RWPE2 (cell line): ENCODE data around the gene DNAJC4.

Source experiments
- ATAC-seq: fragments of 200-7000 bp; cut with Tn5 transposase; 3 replicates; pipeline ENCODE4 v1.9.1; 2021; ENCODE audit warnings: low read depth
- DNase-seq: peaks from one replicate; pipeline ENCODE4 v3.0.0-alpha.2; 2020; ENCODE audit warnings: low spot score
- H3K27ac ChIP-seq: fragments of 450-650 bp; 2 replicates; pipeline ENCODE4 v1.5.1; 2017; ENCODE audit warnings: mild to moderate bottlenecking; ENCODE audit not compliant: poor library complexity, severe bottlenecking
- H3K27me3 ChIP-seq: fragments of 250-450 bp; sonication (Bioruptor Pico); 2 replicates; pipeline ENCODE4 v1.5.1; 2021; ENCODE audit warnings: mild to moderate bottlenecking, moderate library complexity; ENCODE audit not compliant: insufficient read depth, poor library complexity, severe bottlenecking
- H3K36me3 ChIP-seq: fragments of 250-450 bp; sonication (Bioruptor Pico); 2 replicates; pipeline ENCODE4 v1.5.1; 2020; ENCODE audit warnings: low read depth, mild to moderate bottlenecking, moderate library complexity
- H3K4me1 ChIP-seq: fragments of 250-450 bp; sonication (Bioruptor Pico); 2 replicates; pipeline ENCODE4 v1.5.1; 2021; ENCODE audit warnings: mild to moderate bottlenecking, moderate library complexity; ENCODE audit not compliant: insufficient read depth, poor library complexity, severe bottlenecking
- H3K4me3 ChIP-seq: fragments of 250-450 bp; sonication (Bioruptor Pico); 2 replicates; pipeline ENCODE4 v1.5.1; 2021; ENCODE audit warnings: mild to moderate bottlenecking, moderate library complexity; ENCODE audit not compliant: severe bottlenecking
- H3K9me3 ChIP-seq: fragments of 250-450 bp; sonication (Bioruptor Pico); 2 replicates; pipeline ENCODE4 v1.5.1; 2021; ENCODE audit warnings: mild to moderate bottlenecking, moderate library complexity; ENCODE audit not compliant: severe bottlenecking
- CTCF ChIP-seq: fragments of 450-650 bp; IDR thresholded peaks from one replicate; pipeline ENCODE4 v1.5.1; 2017; ENCODE audit warnings: mild to moderate bottlenecking, moderate library complexity; ENCODE audit not compliant: poor library complexity, severe bottlenecking

The DNAJC4 gene

GRCh38 chr11:64265176-64266160, 35.1 kb downstream of the DNAJC4 start:
- H3K4me3 ChIP-seq: no peak overlapping the region
- no peak for TF ChIP-seq CTCF
- peaks cover 44% of the 10 kb centered on the region for H3K36me3 ChIP-seq
- H3K27me3 ChIP-seq: no peaks in the 10 kb centered on the region
- ATAC-seq: no peak
- DNase-seq: no peak
- no peak overlapping the region for H3K27ac ChIP-seq
- H3K4me1 ChIP-seq: peaks cover 24% of the 10 kb centered on the region
- H3K9me3 ChIP-seq: no peaks in the 10 kb centered on the region

- H3K36me3 ChIP-seq: peaks cover 44% of the 10 kb centered on the region
- no peak for ATAC-seq
- H3K27ac ChIP-seq: peak overlapping the region; percentile 92
- TF ChIP-seq CTCF: no peak
- no peak overlapping the region for H3K4me3 ChIP-seq
- H3K27me3 ChIP-seq: no peaks in the 10 kb centered on the region
- peaks cover 24% of the 10 kb centered on the region for H3K4me1 ChIP-seq
- no peaks in the 10 kb centered on the region for H3K9me3 ChIP-seq
- no peak for DNase-seq
These were observed 36.0 kb downstream of the DNAJC4 start for GRCh38 chr11:64266339-64266738.

GRCh38 chr11:64267207-64267945, 37.0 kb downstream of the DNAJC4 start:
- Histone ChIP-seq H3K9me3 (no peaks in the 10 kb centered on the region), H3K4me3 (no peak overlapping the region), H3K36me3 (peaks cover 38% of the 10 kb centered on the region), H3K4me1 (peaks cover 27% of the 10 kb centered on the region), H3K27me3 (no peaks in the 10 kb centered on the region), H3K27ac (peak overlapping the region; percentile 92)
- no peak for ATAC-seq
- DNase-seq: no peak
- no peak for TF ChIP-seq CTCF

- ATAC-seq: peak; percentile 26
- DNase-seq: no peak
- Histone ChIP-seq H3K36me3 (peaks cover 30% of the 10 kb centered on the region), H3K27me3 (no peaks in the 10 kb centered on the region), H3K4me3 (no peak overlapping the region), H3K9me3 (no peaks in the 10 kb centered on the region), H3K27ac (peak overlapping the region; percentile 92), H3K4me1 (peaks cover 20% of the 10 kb centered on the region)
- TF ChIP-seq CTCF: no peak
These were observed 37.9 kb downstream of the DNAJC4 start for GRCh38 chr11:64268025-64268892.
